ENCODE measurements around the gene NCS1. TPM values are rescaled to one million over a fixed set of nuclear protein-coding genes. Genes with fewer than 3 reads are reported as not detected.
A peak's percentile ranks its signal among the peaks of the same experiment; 100 is the strongest.

Gene NCS1
- total RNA-seq, 1 experiment from 2014 or later: 58.6 TPM

DNA sequence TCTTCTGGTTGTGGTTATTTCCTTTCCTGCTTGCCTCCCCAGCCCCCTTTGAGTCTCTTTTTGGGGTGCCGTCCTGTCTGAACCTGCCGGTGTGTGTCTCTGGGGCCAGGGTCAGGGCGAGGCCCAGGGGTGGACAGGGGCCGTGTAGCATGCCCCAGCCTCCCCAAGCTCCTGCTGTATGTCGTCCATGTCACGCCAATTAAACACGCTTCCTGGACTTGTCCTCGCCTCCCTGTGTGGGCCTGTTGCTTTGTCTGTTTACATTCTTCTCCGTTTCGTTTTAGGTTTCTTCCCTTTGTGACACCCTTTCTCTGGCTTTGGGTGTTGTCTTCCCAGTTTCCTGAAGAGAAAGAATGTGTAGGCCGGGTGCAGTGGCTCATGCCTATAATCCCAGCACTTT, 64.9 kb downstream of the NCS1 start:
- Histone ChIP-seq H3K36me3 (ENCODE audit: insufficient read depth, low read length, poor library complexity, severe bottlenecking) (peaks cover 6% of the 10 kb centered on the region), H3K9me3 (ENCODE audit: low read depth, low read length, poor library complexity, severe bottlenecking) (no peaks in the 10 kb centered on the region), H3K27me3 (replicated peaks; ENCODE audit: insufficient read depth, low read depth, low read length, poor library complexity) (no peaks in the 10 kb centered on the region), H3K27ac (ENCODE audit: low read depth, low read length, poor library complexity, severe bottlenecking) (peak overlapping the region; percentile 25), H3K4me3 (ENCODE audit: low read depth, low read length, poor library complexity, severe bottlenecking) (no peak overlapping the region), H3K4me1 (ENCODE audit: insufficient read depth, low read length, poor library complexity, severe bottlenecking) (peaks cover 3% of the 10 kb centered on the region)
- no TSS peak for BruUV-seq (replicated peaks)
- ChIA-PET CTCF (no interaction called here), POLR2A (ENCODE audit: low non-redundant PET) (no interaction called here)
- TF ChIP-seq, protein P1, sequence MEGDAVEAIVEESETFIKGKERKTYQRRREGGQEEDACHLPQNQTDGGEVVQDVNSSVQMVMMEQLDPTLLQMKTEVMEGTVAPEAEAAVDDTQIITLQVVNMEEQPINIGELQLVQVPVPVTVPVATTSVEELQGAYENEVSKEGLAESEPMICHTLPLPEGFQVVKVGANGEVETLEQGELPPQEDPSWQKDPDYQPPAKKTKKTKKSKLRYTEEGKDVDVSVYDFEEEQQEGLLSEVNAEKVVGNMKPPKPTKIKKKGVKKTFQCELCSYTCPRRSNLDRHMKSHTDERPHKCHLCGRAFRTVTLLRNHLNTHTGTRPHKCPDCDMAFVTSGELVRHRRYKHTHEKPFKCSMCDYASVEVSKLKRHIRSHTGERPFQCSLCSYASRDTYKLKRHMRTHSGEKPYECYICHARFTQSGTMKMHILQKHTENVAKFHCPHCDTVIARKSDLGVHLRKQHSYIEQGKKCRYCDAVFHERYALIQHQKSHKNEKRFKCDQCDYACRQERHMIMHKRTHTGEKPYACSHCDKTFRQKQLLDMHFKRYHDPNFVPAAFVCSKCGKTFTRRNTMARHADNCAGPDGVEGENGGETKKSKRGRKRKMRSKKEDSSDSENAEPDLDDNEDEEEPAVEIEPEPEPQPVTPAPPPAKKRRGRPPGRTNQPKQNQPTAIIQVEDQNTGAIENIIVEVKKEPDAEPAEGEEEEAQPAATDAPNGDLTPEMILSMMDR (conservative IDR thresholded peaks at IDR 0.05; ENCODE audit: low read depth, low read length): no peak
- TF ChIP-seq EZH2 (IDR thresholded peaks at IDR 0.05; ENCODE audit: borderline replicate concordance, low read depth, low read length, poor library complexity, severe bottlenecking): no peak
- intact Hi-C loops (cut with micrococcal nuclease; ENCODE audit: unreplicated experiment): no loop called here
- DNase-seq (ENCODE audit: low spot score): no peak

DNA sequence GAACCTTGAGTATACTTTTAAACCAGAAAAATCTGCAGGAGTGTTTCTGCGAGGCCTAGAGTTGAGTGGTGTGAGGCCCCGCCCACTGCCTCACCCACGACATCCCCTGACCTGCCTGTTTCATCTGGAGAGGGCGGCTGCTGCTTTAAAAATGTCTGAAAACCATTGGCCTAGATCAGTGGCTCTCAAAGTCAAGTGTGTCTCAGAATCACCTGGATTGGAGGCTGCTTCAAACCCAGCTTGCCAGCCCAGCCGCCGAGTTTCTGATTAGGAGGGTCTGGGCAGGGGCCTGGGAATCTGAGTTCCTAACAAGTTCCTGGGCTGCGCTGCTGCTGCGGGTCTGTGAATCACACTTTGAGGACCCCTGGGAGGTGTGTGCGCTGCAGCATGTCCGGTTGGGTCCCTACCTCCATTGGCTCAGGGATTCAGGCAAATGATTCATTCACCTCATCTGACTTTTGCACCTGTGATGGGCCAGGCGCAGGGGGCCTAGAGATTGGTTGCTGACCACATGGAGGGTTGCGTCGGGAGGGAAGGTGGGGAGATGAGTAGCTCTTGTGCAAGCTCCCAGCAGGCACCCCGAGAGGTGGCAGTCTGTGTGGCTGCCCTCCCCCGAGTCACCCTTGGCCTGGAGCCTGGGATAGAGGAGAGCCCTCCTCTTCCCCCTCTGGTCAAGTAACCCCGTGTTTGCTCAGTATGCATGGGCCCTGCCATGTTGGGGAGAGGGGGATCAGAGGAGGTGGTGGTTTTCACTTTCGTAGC, 65.7 kb downstream of the NCS1 start:
- Histone ChIP-seq H3K4me3 (ENCODE audit: low read depth, low read length, poor library complexity, severe bottlenecking) (no peak overlapping the region), H3K9me3 (ENCODE audit: low read depth, low read length, poor library complexity, severe bottlenecking) (no peaks in the 10 kb centered on the region), H3K36me3 (ENCODE audit: insufficient read depth, low read length, poor library complexity, severe bottlenecking) (no peaks in the 10 kb centered on the region), H3K27ac (ENCODE audit: low read depth, low read length, poor library complexity, severe bottlenecking) (peak overlapping the region; percentile 25), H3K4me1 (ENCODE audit: insufficient read depth, low read length, poor library complexity, severe bottlenecking) (peaks cover 3% of the 10 kb centered on the region), H3K27me3 (replicated peaks; ENCODE audit: insufficient read depth, low read depth, low read length, poor library complexity) (no peaks in the 10 kb centered on the region)
- no TSS peak for BruUV-seq (replicated peaks)
- TF ChIP-seq, protein P1 (conservative IDR thresholded peaks at IDR 0.05; ENCODE audit: low read depth, low read length): no peak
- no peak for TF ChIP-seq EZH2 (IDR thresholded peaks at IDR 0.05; ENCODE audit: borderline replicate concordance, low read depth, low read length, poor library complexity, severe bottlenecking)
- intact Hi-C loops (cut with micrococcal nuclease; ENCODE audit: unreplicated experiment): no loop called here
- ChIA-PET CTCF (no interaction called here), POLR2A (ENCODE audit: low non-redundant PET) (no interaction called here)
- no peak for DNase-seq (ENCODE audit: low spot score)

DNA sequence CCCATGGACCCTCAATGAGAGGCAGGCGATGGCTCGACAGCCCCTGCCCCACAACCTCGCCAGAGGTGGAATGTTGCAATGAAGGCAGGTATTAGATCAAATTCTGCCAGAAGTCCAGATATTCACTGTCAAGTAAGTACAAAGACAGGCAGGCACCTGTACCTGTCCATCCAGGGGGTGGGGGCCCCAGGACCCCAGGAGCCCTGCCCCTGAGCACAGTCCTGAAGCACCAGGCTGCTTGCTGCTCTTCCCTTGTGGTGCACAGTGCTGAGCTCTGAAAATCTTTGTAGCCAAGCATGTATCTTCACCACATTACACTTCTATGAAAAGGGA, 67.1 kb downstream of the NCS1 start:
- H3K4me1 ChIP-seq (ENCODE audit: insufficient read depth, low read length, poor library complexity, severe bottlenecking): peaks cover 3% of the 10 kb centered on the region
- BruUV-seq (replicated peaks): no TSS peak
- no peaks in the 10 kb centered on the region for H3K27me3 ChIP-seq (replicated peaks; ENCODE audit: insufficient read depth, low read depth, low read length, poor library complexity)
- ChIA-PET POLR2A (ENCODE audit: low non-redundant PET) (no interaction called here), CTCF (no interaction called here)
- no peak for TF ChIP-seq EZH2 (IDR thresholded peaks at IDR 0.05; ENCODE audit: borderline replicate concordance, low read depth, low read length, poor library complexity, severe bottlenecking)
- TF ChIP-seq, protein P1 (conservative IDR thresholded peaks at IDR 0.05; ENCODE audit: low read depth, low read length): no peak
- no peak overlapping the region for H3K27ac ChIP-seq (ENCODE audit: low read depth, low read length, poor library complexity, severe bottlenecking)
- no peaks in the 10 kb centered on the region for H3K36me3 ChIP-seq (ENCODE audit: insufficient read depth, low read length, poor library complexity, severe bottlenecking)
- no peak for DNase-seq (ENCODE audit: low spot score)
- H3K9me3 ChIP-seq (ENCODE audit: low read depth, low read length, poor library complexity, severe bottlenecking): no peaks in the 10 kb centered on the region
- no peak overlapping the region for H3K4me3 ChIP-seq (ENCODE audit: low read depth, low read length, poor library complexity, severe bottlenecking)
- intact Hi-C loops (cut with micrococcal nuclease; ENCODE audit: unreplicated experiment): no loop called here
